DOHH2 (cell line): ENCODE measurements around the gene SMIM43.

Experiments used
- H3F3A ChIP-seq: fragments of 200-600 bp; sonication (generic), shearing (Covaris generic); 2 replicates; pipeline ENCODE4 v1.6.0; 2016; ENCODE audit warnings: antibody characterized with exemption, mild to moderate bottlenecking; ENCODE audit not compliant: control insufficient read depth, insufficient read depth
- H3K27ac ChIP-seq: fragments of 200-600 bp; sonication (generic); 2 replicates; pipeline ENCODE4 v1.5.1; 2014; ENCODE audit warnings: low read depth, mild to moderate bottlenecking, low read length, moderate library complexity
- H3K27me3 ChIP-seq: fragments of 200-600 bp; sonication (generic); 2 replicates; pipeline ENCODE4 v1.6.1; 2014; ENCODE audit warnings: mild to moderate bottlenecking, low read length, mixed read lengths; ENCODE audit not compliant: control insufficient read depth
- H3K36me3 ChIP-seq: fragments of 200-600 bp; sonication (generic); 2 replicates; pipeline ENCODE4 v1.6.1; 2014; ENCODE audit warnings: mild to moderate bottlenecking, low read length, moderate library complexity, mixed read lengths; ENCODE audit not compliant: control insufficient read depth
- H3K4me1 ChIP-seq: fragments of 200-600 bp; sonication (generic); 2 replicates; pipeline ENCODE4 v1.6.1; 2014; ENCODE audit warnings: mild to moderate bottlenecking, low read length, mixed read lengths; ENCODE audit not compliant: control insufficient read depth
- H3K4me2 ChIP-seq: fragments of 200-600 bp; sonication (generic); 2 replicates; pipeline ENCODE4 v1.6.0; 2014; ENCODE audit warnings: mild to moderate bottlenecking, low read length, moderate library complexity
- H3K4me3 ChIP-seq: fragments of 200-600 bp; sonication (generic); 2 replicates; pipeline ENCODE4 v1.5.1; 2014; ENCODE audit warnings: mild to moderate bottlenecking, low read length, mixed read lengths
- H3K79me2 ChIP-seq: fragments of 200-600 bp; sonication (generic); 2 replicates; pipeline ENCODE4 v1.6.1; 2014; ENCODE audit warnings: mild to moderate bottlenecking, low read length, mixed read lengths; ENCODE audit not compliant: control insufficient read depth
- H3K9me2 ChIP-seq: fragments of 200-600 bp; sonication (generic); replicated peaks from 2 replicates; pipeline ENCODE4 v1.6.1; 2014; ENCODE audit warnings: mild to moderate bottlenecking, low read length, mixed read lengths; ENCODE audit not compliant: control insufficient read depth
- H3K9me3 ChIP-seq: fragments of 200-600 bp; sonication (generic); 2 replicates; pipeline ENCODE4 v1.6.1; 2014; ENCODE audit warnings: antibody characterized with exemption, low read length, mixed read lengths; ENCODE audit not compliant: control insufficient read depth, insufficient read depth
- H4K20me1 ChIP-seq: fragments of 200-600 bp; sonication (generic); 2 replicates; pipeline ENCODE4 v1.6.0; 2014; ENCODE audit warnings: low read depth, mild to moderate bottlenecking, antibody characterized with exemption, low read length, moderate library complexity; ENCODE audit not compliant: control insufficient read depth, insufficient read depth
- EZH2phosphoT487 ChIP-seq: fragments of 200-600 bp; sonication (generic); IDR thresholded peaks from 2 replicates; pipeline ENCODE4 v1.6.1; 2017; ENCODE audit warnings: borderline replicate concordance, mild to moderate bottlenecking, antibody characterized with exemption, low read length, moderate library complexity, mixed read lengths
- TF ChIP-seq, protein P1 (sequence below): fragments of 200-600 bp; sonication (generic); IDR thresholded peaks from one replicate; pipeline ENCODE4 v1.5.1; 2014; ENCODE audit warnings: antibody characterized with exemption, mild to moderate bottlenecking, low read depth, low read length; ENCODE audit not compliant: poor library complexity, severe bottlenecking

Gene SMIM43

DNA sequence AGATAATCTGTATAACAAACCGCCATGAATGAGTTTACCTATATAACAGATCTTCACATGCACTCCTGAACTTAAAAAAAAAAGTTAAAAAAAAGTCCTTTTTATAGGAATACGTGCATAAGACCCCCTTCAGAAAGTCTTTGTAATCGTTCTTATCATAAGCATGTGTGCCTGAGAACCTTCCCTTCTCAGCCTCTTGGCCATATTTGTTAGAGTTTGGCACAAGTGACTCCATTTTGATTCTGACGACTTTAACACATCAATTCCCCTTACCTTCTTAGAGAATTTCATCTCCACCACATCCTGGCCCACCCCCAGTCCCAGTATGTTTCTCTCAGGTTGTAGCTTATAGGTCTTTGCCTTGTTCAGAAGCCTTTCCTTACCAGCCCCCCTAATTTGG is 52.2 kb downstream of the SMIM43 start:
- Histone ChIP-seq H3K4me3 (no peak overlapping the region), H3K4me1 (no peaks in the 10 kb centered on the region), H3K9me3 (no peaks in the 10 kb centered on the region), H3K27ac (no peak overlapping the region), H3K9me2 (no peaks in the 10 kb centered on the region), H3K79me2 (no peaks in the 10 kb centered on the region), H3F3A (no peaks in the 10 kb centered on the region), H3K36me3 (no peaks in the 10 kb centered on the region), H4K20me1 (no peaks in the 10 kb centered on the region), H3K27me3 (peaks cover 17% of the 10 kb centered on the region), H3K4me2 (no peak overlapping the region)
- TF ChIP-seq EZH2phosphoT487: no peak
- TF ChIP-seq, protein P1, sequence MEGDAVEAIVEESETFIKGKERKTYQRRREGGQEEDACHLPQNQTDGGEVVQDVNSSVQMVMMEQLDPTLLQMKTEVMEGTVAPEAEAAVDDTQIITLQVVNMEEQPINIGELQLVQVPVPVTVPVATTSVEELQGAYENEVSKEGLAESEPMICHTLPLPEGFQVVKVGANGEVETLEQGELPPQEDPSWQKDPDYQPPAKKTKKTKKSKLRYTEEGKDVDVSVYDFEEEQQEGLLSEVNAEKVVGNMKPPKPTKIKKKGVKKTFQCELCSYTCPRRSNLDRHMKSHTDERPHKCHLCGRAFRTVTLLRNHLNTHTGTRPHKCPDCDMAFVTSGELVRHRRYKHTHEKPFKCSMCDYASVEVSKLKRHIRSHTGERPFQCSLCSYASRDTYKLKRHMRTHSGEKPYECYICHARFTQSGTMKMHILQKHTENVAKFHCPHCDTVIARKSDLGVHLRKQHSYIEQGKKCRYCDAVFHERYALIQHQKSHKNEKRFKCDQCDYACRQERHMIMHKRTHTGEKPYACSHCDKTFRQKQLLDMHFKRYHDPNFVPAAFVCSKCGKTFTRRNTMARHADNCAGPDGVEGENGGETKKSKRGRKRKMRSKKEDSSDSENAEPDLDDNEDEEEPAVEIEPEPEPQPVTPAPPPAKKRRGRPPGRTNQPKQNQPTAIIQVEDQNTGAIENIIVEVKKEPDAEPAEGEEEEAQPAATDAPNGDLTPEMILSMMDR: no peak

DNA sequence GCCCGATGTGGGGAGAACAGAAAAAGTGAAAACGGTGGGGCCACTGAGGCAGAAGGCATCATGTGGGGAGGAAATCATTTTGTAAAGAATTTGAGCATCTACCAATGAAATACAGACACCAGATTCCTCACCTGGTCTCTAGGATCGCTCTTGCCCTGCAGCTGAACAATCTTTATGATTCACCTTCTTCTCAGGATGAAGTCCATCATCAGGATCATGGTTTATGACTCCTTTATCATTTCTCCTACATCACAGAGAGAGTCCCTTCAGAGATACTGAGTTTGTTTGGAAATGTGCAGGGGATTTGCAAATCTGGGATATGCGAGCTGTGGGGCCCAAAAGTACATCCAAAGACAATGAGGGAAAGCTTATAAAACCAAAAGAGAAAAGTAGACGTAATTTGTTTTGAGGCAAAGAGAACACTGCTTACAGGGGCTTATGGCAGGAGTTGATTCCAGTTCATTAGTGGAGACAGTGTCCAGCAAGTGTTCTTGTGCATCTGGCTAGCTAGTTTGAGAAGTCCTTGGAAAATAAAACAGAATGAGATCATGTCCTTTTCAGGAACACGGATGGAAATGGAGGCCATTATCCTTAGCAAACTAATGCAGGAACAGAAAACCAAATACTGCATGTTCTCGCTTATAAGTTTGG is 52.8 kb downstream of the SMIM43 start:
- Histone ChIP-seq H3K27ac (no peak overlapping the region), H3F3A (no peaks in the 10 kb centered on the region), H3K79me2 (no peaks in the 10 kb centered on the region), H3K36me3 (no peaks in the 10 kb centered on the region), H4K20me1 (no peaks in the 10 kb centered on the region), H3K4me2 (no peak overlapping the region), H3K9me3 (no peaks in the 10 kb centered on the region), H3K4me3 (no peak overlapping the region), H3K4me1 (no peaks in the 10 kb centered on the region), H3K27me3 (peaks cover 17% of the 10 kb centered on the region), H3K9me2 (no peaks in the 10 kb centered on the region)
- TF ChIP-seq, protein P1: no peak
- no peak for TF ChIP-seq EZH2phosphoT487

DNA sequence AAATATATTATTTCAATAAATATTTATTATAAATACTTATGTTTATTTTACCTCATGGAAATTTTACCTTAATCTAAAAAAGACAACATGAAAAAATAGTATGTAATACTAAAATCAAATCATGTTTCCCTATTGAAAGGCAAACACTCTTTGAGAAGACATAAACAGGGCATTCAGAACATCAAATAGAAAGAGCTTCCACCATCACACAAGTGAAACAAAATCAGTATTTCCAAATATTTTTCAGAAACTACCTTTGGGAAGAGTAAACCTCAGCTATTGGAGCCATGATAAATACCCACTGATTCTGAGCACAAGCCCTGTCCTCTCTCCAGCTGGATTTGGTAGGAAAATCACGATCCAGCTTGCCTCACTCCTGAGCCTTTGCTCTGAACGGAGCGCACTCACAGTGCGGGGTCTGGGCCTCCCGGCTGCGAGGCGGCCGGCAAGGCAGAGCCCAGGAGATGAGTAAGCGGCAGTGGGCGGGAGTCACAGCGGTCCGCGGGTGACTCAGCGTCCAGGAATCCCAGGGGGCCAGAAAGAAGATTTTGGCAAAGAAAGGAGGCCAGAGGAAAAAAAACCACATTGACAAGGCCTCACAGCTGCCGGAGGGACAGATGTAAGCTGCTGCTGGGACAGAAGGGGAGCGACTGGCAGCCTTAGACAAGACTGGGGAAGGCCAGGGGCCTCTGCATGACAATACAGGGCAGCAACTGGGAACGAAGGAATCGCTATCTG is 53.5 kb downstream of the SMIM43 start:
- Histone ChIP-seq H3K4me1 (no peaks in the 10 kb centered on the region), H3K27me3 (peaks cover 17% of the 10 kb centered on the region), H3K27ac (no peak overlapping the region), H3K79me2 (no peaks in the 10 kb centered on the region), H3K4me3 (no peak overlapping the region), H3F3A (no peaks in the 10 kb centered on the region), H3K4me2 (no peak overlapping the region), H3K36me3 (no peaks in the 10 kb centered on the region), H3K9me2 (no peaks in the 10 kb centered on the region), H3K9me3 (no peaks in the 10 kb centered on the region), H4K20me1 (no peaks in the 10 kb centered on the region)
- TF ChIP-seq EZH2phosphoT487: no peak
- TF ChIP-seq, protein P1: no peak
